RWPE1 (cell line): ENCODE measurements around the gene AKT3.
"Not testable (repeated sequence)": the region's sequence is repeated elsewhere in the genome, so short reads cannot be mapped to it uniquely, and the experiment has no call there.

ENCODE experiments used
- CTCF ChIA-PET: fragments of 350-600 bp; sonication (Branson Sonifier 250); formaldehyde crosslinking; extraction: SDS; loops from one replicate; lab custom pipeline; 2021; lab: Yijun Ruan, JAX
- POLR2A ChIA-PET: fragments of 400-600 bp; formaldehyde crosslinking; extraction: SDS; loops from one replicate; lab custom pipeline; 2020; ENCODE audit warnings: antibody characterized with exemption; ENCODE audit not compliant: low non-redundant PET; lab: Yijun Ruan, JAX
- DNase-seq: peaks from one replicate; pipeline ENCODE4 v3.0.0; 2012; ENCODE audit warnings: low spot score
- H3K27ac ChIP-seq: fragments of 450-650 bp; 2 replicates; pipeline ENCODE4 v1.5.1; 2017
- TF ChIP-seq, protein P1 (sequence below): fragments of 450-650 bp; conservative IDR thresholded peaks from 2 replicates; pipeline ENCODE4 v1.5.1; 2017; ENCODE audit warnings: low read depth, mild to moderate bottlenecking

AKT3 gene

DNA sequence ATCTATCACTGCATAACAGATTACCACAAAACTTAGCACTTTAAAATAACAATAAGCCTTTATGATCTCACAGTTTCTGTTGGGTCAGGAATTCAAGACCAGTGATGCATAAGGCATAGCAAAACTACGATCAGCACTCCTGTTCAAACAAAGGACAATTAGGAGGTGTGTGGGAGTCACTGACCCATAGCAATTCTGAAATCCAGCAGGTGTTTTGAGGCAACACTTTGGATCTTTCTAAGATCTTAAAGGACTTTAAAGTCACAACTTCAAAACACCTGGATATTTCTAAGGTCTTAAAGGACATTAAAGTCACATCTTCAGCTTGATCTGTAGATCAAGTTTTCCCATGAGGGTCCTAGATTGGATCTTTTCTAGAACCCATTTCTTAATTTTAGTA lies 35.3 kb downstream of the AKT3 start:
- CTCF ChIA-PET, result interaction anchor here (0.6 to 0.8 kb wide), 3 partner anchors 12 to 983 kb away, joined by 3 read pairs; no protein-coding TSS in a partner anchor
- no peak for DNase-seq
- POLR2A ChIA-PET, result no interaction called here
- TF ChIP-seq, protein P1, sequence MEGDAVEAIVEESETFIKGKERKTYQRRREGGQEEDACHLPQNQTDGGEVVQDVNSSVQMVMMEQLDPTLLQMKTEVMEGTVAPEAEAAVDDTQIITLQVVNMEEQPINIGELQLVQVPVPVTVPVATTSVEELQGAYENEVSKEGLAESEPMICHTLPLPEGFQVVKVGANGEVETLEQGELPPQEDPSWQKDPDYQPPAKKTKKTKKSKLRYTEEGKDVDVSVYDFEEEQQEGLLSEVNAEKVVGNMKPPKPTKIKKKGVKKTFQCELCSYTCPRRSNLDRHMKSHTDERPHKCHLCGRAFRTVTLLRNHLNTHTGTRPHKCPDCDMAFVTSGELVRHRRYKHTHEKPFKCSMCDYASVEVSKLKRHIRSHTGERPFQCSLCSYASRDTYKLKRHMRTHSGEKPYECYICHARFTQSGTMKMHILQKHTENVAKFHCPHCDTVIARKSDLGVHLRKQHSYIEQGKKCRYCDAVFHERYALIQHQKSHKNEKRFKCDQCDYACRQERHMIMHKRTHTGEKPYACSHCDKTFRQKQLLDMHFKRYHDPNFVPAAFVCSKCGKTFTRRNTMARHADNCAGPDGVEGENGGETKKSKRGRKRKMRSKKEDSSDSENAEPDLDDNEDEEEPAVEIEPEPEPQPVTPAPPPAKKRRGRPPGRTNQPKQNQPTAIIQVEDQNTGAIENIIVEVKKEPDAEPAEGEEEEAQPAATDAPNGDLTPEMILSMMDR, result no peak
- H3K27ac ChIP-seq, result no peak overlapping the region

DNA sequence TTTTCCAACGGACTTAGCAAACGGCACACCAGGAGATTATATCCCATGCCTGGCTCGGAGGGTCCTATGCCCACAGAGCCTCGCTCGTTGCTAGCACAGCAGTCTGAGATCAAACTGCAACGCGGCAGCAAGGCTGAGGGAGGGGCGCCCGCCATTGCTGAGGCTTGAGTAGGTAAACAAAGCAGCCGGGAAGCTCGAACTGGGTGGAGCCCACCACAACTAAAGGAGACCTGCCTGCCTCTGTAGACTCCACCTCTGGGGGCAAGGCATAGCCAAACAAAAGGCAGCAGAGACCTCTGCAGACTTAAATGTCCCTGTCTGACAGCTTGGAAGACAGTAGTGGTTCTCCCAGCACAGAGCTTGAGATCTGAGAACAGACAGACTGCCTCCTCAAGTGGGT lies 42.7 kb downstream of the AKT3 start:
- POLR2A ChIA-PET, H3K27ac ChIP-seq, DNase-seq, CTCF ChIA-PET: not testable (repeated sequence)

DNA sequence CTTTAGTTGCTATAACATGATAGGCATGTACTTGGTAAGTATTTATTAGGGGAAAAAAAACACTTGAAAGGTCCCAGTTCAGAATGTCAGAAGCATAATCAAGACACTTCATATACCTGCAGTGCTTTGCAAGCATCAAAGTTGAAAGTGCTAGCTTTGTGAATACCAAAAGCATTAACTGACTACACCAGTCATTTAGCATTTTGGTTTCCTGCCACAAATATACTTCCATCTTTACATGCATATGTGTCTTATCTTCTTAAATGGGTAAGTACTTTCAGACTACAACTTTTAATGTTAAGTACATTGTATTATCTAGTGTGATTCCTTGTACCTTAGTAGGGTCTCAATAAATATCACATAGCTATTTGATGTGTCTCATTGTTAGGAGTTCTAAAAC lies 43.7 kb downstream of the AKT3 start:
- no peak for DNase-seq
- ChIA-PET CTCF (no interaction called here), POLR2A (no interaction called here)
- TF ChIP-seq, protein P1, result no peak
- H3K27ac ChIP-seq, result no peak overlapping the region

DNA sequence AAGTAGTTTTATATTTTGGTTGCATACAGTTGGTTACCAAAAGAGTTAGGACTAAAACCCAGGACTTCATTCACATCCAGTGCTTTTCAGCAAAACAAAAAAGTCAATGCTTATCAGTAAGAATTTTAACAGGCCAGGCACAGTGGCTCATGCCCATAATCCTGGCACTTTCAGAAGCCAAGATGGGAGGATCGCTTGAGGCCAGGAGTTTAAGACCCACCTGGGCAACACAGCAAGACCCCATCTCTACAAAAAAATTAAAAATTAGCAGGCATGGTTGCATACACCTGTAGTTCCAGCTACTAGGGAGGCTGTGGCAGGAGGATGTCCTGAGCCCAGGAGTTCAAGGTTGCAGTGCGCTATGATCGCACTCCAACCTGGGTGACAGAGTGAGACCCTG lies 47.3 kb downstream of the AKT3 start:
- ChIA-PET POLR2A (no interaction called here), CTCF (no interaction called here)
- no peak for DNase-seq
- TF ChIP-seq, protein P1, result no peak
- no peak overlapping the region for H3K27ac ChIP-seq

DNA sequence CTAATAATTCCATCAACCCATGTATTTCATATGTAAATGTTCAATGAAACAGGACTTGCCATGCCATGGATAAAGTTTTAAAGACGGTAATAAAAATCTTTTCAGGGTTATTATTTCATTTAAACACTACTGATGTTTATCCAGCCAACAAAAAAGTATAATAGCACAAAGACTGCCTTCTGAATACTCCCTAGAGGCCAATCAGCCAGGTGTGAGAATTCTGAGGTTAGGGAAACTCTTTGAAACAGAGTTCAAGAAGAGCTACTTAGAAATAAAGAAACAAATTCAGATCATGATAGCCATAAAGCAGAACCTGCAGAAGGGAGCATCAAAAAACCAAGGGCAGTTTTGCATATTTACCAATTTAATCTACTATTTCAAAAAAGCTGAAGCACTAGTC lies 48.7 kb downstream of the AKT3 start:
- H3K27ac ChIP-seq, result no peak overlapping the region
- ChIA-PET POLR2A (no interaction called here), CTCF (interaction anchor here (0.6 to 0.7 kb wide), 3 partner anchors 83 to 428 kb away, joined by 3 read pairs; no protein-coding TSS in a partner anchor)
- DNase-seq, result no peak
- TF ChIP-seq, protein P1, result no peak

DNA sequence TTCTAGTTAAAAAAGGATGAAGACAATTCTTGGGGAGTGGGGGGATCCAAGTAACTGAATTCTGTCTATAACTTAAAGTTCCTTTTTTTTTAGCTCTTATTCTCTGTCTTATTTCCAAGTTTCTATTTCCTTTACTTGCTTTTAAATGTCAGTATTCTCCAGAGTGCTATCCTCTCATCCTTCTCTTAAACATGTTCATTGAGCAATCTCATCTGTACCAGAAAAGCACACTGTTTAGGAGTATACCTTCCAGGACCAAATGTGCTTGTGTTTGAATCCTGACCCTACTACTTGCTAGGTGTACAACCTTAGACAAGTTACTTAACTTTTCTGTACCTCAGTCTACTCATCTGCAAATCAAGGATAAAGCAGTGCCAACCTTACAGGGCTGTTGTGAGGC lies 50.1 kb downstream of the AKT3 start:
- no peak overlapping the region for H3K27ac ChIP-seq

DNA sequence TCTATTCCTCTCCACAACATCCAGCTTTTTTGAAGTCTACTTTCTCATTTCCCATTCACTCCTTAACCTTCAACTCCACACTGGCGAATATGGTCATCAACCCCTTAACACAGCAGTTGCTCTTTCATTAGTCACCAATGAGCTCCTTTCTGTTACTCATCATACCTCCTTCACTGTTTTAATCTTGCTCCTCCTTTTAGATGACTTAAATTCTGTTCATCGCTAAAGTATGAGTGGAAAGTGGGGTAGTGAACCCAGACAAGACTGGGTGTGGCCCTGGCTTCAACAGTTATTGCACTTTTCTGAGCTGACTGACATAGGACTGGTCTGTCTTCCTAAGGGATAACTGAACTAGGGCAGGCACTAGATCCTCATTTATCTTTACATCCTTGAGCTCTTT lies 51.3 kb downstream of the AKT3 start:
- POLR2A ChIA-PET, result no interaction called here
- CTCF ChIA-PET, result no interaction called here
- TF ChIP-seq, protein P1, result no peak
- DNase-seq, result peak; percentile 72
- H3K27ac ChIP-seq, result no peak overlapping the region

More for the DNA sequence above, 50.1 kb downstream of the AKT3 start:
- CTCF ChIA-PET, result no interaction called here
- TF ChIP-seq, protein P1, result no peak
- DNase-seq, result no peak
- POLR2A ChIA-PET, result no interaction called here
